ENCODE results near the gene GALNT13. TPM values are rescaled to one million over a fixed set of nuclear protein-coding genes. Genes with fewer than 3 reads are reported as not detected.

The GALNT13 gene
- under 1 TPM; 0.55 to 0.61 TPM for total RNA-seq

DNA sequence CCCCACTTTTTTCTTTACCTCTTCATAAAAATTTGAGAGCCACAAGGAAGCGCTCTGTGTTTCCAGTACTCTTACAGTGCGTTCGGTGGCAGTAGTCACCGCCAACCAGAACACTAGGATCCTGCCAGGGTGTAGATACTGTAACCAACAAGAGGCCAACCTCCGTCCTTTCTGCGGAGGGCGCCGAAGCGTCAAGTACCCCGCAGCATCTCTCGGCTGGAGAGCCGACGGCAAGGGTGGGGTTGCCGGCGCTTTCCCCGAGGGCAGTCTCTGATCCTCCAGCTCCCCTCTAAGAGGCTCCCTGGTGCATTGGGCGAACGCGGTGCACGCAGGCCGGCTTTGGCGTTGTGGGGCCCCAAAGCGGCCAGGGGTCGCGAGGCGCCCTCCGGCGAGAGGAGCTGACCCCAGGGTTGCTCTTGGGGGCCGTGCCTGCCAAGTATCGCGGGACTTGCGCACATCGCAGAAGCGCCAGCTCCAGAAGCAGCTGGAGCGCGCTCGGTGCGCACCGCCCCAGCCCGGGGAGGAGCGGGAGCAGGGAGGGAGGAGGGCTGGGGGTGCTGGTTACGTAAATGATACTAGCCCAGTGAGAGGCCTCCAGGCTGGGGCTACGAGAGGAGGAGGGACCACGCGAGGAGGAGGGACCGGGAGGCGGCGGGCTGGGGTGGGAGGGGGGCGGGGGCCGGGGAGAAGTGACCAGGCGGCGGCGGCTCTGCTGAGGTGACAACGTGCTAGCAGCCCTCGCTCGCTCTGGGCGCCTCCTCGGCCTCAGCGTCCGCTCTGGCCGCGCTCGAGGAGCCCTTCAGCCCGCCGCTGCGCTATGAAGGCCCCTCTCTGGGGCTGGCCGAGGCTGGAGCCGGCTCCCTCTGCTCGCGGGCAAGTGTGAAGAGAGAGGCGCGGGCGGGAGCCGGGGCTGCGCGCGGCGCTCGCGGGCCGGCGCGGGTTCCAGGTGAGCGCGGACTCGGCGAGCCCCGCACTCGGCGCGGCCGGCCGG is at the start of gene GALNT13:
TSS of gene GALNT13 (plus strand) at position 692 of the 991 bp plus-strand sequence.
- H3K9me3 Mint-ChIP-seq (ENCODE audit: insufficient read depth): no peaks in the 10 kb centered on the region
- peaks cover 26% of the 10 kb centered on the region for H3K27me3 Mint-ChIP-seq (ENCODE audit: low read depth)
- no peak for DNase-seq
- H3K4me3 Mint-ChIP-seq: peak within 1 kb of the TSS; percentile 29
- no peak within 1 kb of the TSS for H3K27ac Mint-ChIP-seq
- CTCF ChIA-PET: no interaction called here
- H3K36me3 Mint-ChIP-seq (ENCODE audit: low read depth): peaks cover 3% of the 10 kb centered on the region
- POLR2A ChIA-PET: no interaction called here
- ATAC-seq: peak; percentile 55
- H3K4me1 Mint-ChIP-seq (ENCODE audit: low read depth): peaks cover 3% of the 10 kb centered on the region

DNA sequence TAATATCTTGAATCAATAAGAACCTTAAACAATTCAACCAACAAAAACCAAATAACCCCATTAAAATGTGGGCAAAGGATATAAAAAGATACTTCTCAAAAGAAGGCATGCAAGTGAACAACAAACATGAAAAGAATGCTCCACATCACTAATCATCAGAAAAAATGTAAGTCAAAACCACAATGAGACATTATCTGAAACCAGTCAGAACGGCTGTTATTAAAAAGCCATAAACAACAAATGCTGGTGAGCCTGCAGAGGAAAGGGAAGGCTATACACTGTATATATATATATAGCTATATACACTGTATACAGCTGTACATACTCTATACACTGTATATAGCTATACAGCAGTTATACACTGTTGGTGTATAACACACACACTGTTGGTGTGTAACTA is 47.8 kb upstream of the GALNT13 start:
- DNase-seq (no peak), ATAC-seq (no peak)
- Mint-ChIP-seq H3K4me1 (ENCODE audit: low read depth) (no peaks in the 10 kb centered on the region), H3K27me3 (ENCODE audit: low read depth) (no peaks in the 10 kb centered on the region), H3K4me3 (no peak overlapping the region), H3K9me3 (ENCODE audit: insufficient read depth) (peaks cover 6% of the 10 kb centered on the region), H3K27ac (no peak overlapping the region), H3K36me3 (ENCODE audit: low read depth) (no peaks in the 10 kb centered on the region)
- ChIA-PET CTCF (no interaction called here), POLR2A (no interaction called here)

DNA sequence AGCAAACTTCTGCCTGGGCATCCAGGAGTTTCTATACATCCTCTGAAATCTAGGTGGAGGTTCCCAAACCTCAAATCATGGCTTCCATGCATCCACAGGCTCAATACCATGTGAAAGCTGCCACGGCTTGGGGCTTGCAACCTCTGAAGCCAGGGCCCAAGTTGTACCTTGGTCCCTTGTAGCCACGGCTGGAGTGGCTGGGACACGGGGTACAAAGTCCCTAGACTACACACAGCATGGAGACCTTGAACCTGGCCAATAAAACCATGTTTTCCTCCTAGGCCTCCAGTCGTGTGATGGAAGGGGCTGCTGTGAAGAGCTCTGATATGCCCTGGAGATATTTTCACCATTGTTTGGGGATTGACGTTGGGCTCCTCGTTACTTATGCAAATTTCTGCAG is 43.4 kb upstream of the GALNT13 start:
- CTCF ChIA-PET: no interaction called here

DNA sequence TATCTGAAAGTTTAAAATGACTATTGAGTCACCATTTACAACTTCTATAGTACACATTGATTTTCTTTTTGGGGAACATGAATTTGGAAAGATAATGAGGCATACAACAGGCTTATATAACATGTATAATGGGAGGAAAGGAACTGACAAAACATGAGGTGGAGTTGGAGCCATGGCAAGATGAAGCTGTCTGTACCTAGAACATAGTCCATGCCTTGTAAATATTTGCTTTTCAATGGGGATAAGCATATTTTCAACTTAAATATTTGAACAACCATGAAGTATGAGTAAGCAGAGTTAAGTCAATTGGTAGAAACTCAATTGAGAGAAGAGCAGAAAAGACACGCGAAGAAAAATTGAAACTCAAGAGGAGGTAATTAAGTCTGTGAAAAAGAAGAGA is 37.1 kb upstream of the GALNT13 start:
- DNase-seq: no peak

More for the DNA sequence above, 43.4 kb upstream of the GALNT13 start:
- DNase-seq (no peak), ATAC-seq (no peak)
- no peaks in the 10 kb centered on the region for H3K27me3 Mint-ChIP-seq (ENCODE audit: low read depth)
- H3K4me1 Mint-ChIP-seq (ENCODE audit: low read depth): no peaks in the 10 kb centered on the region
- POLR2A ChIA-PET: no interaction called here
- no peaks in the 10 kb centered on the region for H3K36me3 Mint-ChIP-seq (ENCODE audit: low read depth)
- no peak overlapping the region for H3K27ac Mint-ChIP-seq
- no peak overlapping the region for H3K4me3 Mint-ChIP-seq
- H3K9me3 Mint-ChIP-seq (ENCODE audit: insufficient read depth): peaks cover 6% of the 10 kb centered on the region

DNA sequence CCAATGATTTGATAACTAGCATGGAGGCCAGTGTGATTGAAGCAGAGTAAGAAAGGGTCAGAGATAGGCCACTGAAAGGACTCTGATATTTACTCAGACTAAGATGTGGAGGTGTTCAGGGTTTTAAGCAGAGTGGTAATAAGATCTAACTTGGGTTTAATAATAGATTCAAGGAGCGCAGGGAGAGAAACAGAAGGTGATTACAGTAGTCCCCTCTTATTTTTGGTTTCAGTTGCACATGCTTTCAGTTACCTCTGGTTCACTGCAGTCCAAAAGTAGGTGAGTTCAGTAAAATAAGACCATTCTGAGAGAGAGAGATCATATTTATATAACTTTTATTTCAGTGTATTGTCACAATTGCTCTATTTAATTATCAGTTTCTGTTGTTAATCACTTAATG is 13.5 kb upstream of the GALNT13 start:
- DNase-seq: no peak
- ChIA-PET CTCF (no interaction called here), POLR2A (no interaction called here)
- no peaks in the 10 kb centered on the region for H3K27me3 Mint-ChIP-seq (ENCODE audit: low read depth)
- no peak overlapping the region for H3K4me3 Mint-ChIP-seq
- no peak overlapping the region for H3K27ac Mint-ChIP-seq
- H3K36me3 Mint-ChIP-seq (ENCODE audit: low read depth): no peaks in the 10 kb centered on the region
- no peak for ATAC-seq
- H3K9me3 Mint-ChIP-seq (ENCODE audit: insufficient read depth): peaks cover 5% of the 10 kb centered on the region
- no peaks in the 10 kb centered on the region for H3K4me1 Mint-ChIP-seq (ENCODE audit: low read depth)

More for the DNA sequence above, 37.1 kb upstream of the GALNT13 start:
- no peaks in the 10 kb centered on the region for H3K36me3 Mint-ChIP-seq (ENCODE audit: low read depth)
- ChIA-PET POLR2A (no interaction called here), CTCF (no interaction called here)
- H3K9me3 Mint-ChIP-seq (ENCODE audit: insufficient read depth): peaks cover 6% of the 10 kb centered on the region
- no peak overlapping the region for H3K27ac Mint-ChIP-seq
- no peak overlapping the region for H3K4me3 Mint-ChIP-seq
- no peaks in the 10 kb centered on the region for H3K4me1 Mint-ChIP-seq (ENCODE audit: low read depth)
- no peak for ATAC-seq
- H3K27me3 Mint-ChIP-seq (ENCODE audit: low read depth): no peaks in the 10 kb centered on the region

DNA sequence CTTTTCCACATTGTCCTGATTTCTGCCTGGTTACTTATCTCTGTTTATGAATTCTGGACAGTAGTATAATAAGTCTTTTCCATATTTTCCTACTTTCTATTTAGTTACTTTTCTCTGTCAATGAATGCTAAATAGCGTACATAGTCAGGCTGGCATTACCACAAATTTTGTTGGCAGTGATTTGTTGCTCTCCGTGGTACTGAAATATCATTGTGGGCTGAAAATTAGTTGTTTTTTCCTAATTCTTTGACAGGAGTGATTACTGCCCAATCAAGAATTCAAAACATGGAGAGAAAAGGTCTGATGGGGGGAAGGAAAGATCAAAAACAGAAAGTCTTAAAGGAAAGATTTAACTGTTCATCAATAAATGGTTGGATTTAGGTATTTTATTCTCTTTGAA is 7.7 kb upstream of the GALNT13 start:
- Mint-ChIP-seq H3K4me3 (no peak overlapping the region), H3K4me1 (ENCODE audit: low read depth) (no peaks in the 10 kb centered on the region), H3K27me3 (ENCODE audit: low read depth) (no peaks in the 10 kb centered on the region), H3K36me3 (ENCODE audit: low read depth) (no peaks in the 10 kb centered on the region), H3K9me3 (ENCODE audit: insufficient read depth) (no peaks in the 10 kb centered on the region), H3K27ac (no peak overlapping the region)
- ATAC-seq (no peak), DNase-seq (no peak)
- ChIA-PET POLR2A (no interaction called here), CTCF (no interaction called here)

DNA sequence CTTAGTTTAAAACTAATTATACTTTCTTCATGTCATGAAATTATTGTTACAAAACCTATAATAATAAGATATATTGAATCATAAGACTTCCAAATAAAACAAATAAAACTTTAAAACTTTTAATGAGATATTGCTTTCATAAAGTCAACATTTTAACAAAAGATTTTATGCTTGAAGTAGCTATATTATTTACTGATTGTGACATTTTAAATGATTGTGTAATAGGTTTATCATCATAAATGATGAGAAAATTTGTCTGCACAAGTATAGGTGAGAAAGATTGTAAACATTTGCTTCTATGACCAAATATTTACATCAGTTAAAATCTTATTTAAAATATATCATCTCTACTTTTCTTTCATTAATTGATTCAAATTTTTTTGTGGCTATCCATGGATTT is 5.1 kb upstream of the GALNT13 start:
- ChIA-PET CTCF (no interaction called here), POLR2A (no interaction called here)
- no peak overlapping the region for H3K4me3 Mint-ChIP-seq
- ATAC-seq (no peak), DNase-seq (no peak)
- peaks cover 10% of the 10 kb centered on the region for H3K27me3 Mint-ChIP-seq (ENCODE audit: low read depth)
- H3K4me1 Mint-ChIP-seq (ENCODE audit: low read depth): no peaks in the 10 kb centered on the region
- H3K36me3 Mint-ChIP-seq (ENCODE audit: low read depth): no peaks in the 10 kb centered on the region
- no peak overlapping the region for H3K27ac Mint-ChIP-seq
- H3K9me3 Mint-ChIP-seq (ENCODE audit: insufficient read depth): no peaks in the 10 kb centered on the region

DNA sequence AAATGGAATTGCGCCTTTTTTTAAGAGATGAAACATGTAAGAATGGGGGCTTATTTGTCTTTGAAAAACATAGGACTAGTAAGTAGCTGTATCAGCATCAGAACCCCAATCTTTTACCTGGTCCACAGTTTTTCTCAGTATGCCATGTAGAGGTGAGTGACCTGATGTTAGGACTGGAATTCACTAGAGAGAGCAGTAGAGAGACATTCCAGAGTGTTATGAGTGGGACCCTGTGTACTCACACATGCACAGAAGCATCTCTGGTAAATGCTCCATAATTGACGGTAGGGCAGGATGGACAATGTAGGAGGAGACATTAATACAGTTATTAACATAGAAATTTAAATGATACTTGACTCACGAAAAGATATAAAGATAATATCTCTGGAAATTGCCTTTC is 1.4 kb upstream of the GALNT13 start:
- H3K27me3 Mint-ChIP-seq (ENCODE audit: low read depth): peaks cover 26% of the 10 kb centered on the region
- H3K9me3 Mint-ChIP-seq (ENCODE audit: insufficient read depth): no peaks in the 10 kb centered on the region
- H3K4me1 Mint-ChIP-seq (ENCODE audit: low read depth): peaks cover 3% of the 10 kb centered on the region
- ATAC-seq: no peak
- peaks cover 3% of the 10 kb centered on the region for H3K36me3 Mint-ChIP-seq (ENCODE audit: low read depth)
- ChIA-PET POLR2A (no interaction called here), CTCF (no interaction called here)
- DNase-seq: no peak
- no peak overlapping the region for H3K4me3 Mint-ChIP-seq
- H3K27ac Mint-ChIP-seq: no peak overlapping the region

DNA sequence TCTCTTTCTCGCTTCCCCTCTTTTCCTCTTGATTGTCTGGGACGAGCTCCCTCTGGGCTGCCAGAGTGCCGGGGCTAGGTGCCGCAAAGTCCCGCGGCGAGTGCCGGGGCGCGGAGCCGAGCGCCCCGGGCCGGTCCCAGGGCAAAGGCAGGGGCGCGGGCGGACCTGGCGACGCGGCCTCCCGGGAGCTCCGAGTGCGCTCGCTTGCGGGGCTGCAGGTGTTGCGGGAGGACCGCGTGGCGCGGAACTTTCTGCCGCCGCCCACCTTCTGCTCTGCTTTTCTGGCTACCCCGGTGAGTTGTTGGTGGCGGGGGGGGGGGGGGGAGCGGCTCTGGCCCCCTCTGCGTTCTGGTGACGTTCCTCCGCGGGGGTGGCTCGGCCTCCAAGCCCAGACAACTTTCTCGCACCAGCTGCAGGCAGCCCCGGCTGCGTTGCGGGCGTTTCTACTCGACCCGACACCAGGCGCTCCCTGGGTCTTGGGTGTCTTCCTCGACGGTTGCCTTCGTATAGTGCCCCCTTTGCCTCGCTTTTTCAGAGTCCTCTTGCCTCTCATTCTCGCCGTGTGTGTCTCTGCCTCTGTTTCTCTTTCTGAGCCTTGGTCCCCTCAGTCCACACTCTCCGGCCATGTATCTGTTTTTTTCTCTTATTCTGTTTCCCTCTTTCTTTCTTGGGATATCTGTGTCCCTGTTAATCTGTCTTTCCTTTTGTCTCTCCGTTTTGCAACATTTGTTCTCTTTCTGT is 759 bp downstream of the GALNT13 start:
- Mint-ChIP-seq H3K36me3 (ENCODE audit: low read depth) (peaks cover 3% of the 10 kb centered on the region), H3K4me1 (ENCODE audit: low read depth) (peaks cover 3% of the 10 kb centered on the region), H3K27ac (no peak overlapping the region), H3K4me3 (peak overlapping the region; percentile 29), H3K27me3 (ENCODE audit: low read depth) (peaks cover 26% of the 10 kb centered on the region), H3K9me3 (ENCODE audit: insufficient read depth) (no peaks in the 10 kb centered on the region)
- no peak for ATAC-seq
- CTCF ChIA-PET: no interaction called here
- POLR2A ChIA-PET: no interaction called here
- DNase-seq: no peak

DNA sequence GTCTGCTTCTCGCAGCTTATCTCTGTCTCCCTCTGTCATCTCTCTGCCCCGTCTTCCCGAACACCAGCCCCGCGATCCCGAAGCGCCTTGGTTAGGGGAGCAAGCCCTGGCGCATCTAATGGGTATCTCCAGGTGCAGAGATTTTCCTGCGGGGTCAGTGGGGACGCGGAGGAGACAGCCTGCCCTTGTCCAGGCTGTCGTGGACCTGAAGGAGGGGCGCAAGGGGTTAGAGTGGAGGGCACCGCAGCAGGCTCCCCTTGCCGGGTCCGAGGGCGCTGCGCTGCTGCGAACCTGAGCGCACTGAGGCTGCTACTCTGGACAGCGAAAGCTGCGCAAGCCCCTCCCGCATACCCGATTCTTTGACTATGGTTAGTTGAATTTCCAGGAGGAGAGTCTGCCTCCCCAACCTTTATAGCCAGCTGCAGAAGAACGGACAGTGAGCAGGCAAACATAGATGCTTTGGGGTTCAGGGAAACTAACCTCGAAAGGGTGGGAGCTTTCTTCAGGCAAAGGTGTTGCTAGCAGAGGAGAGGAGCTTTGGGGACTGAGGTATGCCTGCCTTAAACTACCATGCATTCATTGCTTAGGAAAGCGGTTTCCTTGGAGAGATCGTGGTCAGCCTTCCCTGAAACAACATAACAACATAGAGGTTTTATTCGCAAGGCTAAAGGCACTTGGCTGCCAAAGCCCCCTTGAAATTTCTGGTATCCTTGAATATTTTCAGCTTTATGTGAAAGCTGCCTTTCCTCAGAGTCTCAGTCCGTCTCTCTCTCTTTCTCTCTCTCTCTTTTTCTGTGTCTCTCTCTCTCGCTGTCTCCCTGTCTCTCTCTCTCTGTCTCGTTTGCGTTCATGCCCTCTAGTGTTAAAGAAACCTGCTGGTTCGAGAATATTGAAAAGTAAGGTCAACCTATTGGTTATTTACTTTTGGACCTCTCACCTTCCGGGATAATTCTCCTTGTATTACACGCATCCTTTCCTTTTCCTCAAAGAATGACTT is 1.6 kb downstream of the GALNT13 start:
- no peaks in the 10 kb centered on the region for H3K9me3 Mint-ChIP-seq (ENCODE audit: insufficient read depth)
- peaks cover 3% of the 10 kb centered on the region for H3K36me3 Mint-ChIP-seq (ENCODE audit: low read depth)
- peaks cover 3% of the 10 kb centered on the region for H3K4me1 Mint-ChIP-seq (ENCODE audit: low read depth)
- DNase-seq (no peak), ATAC-seq (no peak)
- H3K27ac Mint-ChIP-seq: no peak overlapping the region
- peak overlapping the region; percentile 29 for H3K4me3 Mint-ChIP-seq
- POLR2A ChIA-PET: no interaction called here
- CTCF ChIA-PET: no interaction called here
- peaks cover 26% of the 10 kb centered on the region for H3K27me3 Mint-ChIP-seq (ENCODE audit: low read depth)

DNA sequence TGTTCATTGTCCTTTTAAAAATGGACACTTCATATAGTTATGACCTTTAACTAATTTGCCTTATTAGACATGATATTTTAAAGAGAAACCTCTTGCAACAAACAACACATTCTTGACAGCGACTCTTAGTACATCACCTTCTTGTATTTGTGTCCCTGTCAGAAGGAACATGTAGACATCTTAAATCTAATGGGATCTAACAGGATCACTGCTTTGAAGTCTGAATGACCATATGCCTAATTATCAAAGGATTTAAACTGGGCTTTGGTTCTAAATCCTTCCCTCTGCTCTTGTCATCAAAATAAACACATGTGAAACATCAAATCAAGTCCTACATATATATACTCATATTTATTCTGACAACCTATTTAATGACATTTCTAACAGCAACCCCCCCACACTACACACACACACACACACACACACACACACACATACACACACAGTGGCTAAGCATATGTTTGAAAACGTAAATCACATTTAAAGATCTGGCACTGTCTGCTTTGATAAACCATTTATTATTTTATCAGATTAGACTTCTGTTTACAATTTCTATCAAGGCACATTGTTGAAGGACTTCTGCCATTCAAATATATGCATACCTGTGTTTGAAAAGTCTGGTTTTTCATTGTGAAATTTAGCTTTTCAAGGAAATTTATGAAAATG is 4.2 kb downstream of the GALNT13 start:
- Mint-ChIP-seq H3K9me3 (ENCODE audit: insufficient read depth) (no peaks in the 10 kb centered on the region), H3K27me3 (ENCODE audit: low read depth) (peaks cover 23% of the 10 kb centered on the region)
- POLR2A ChIA-PET: no interaction called here

More for the DNA sequence above, 4.2 kb downstream of the GALNT13 start:
- no peak overlapping the region for H3K4me3 Mint-ChIP-seq
- H3K4me1 Mint-ChIP-seq (ENCODE audit: low read depth): peaks cover 3% of the 10 kb centered on the region
- H3K36me3 Mint-ChIP-seq (ENCODE audit: low read depth): peaks cover 3% of the 10 kb centered on the region
- no peak overlapping the region for H3K27ac Mint-ChIP-seq
- no peak for DNase-seq
- ATAC-seq: no peak
- CTCF ChIA-PET: no interaction called here
